HG03378 (cell line): ENCODE results near the gene TNIP1.

Experiments used
- ATAC-seq: cut with Tn5 transposase; IDR thresholded peaks from one replicate; pipeline ENCODE4 v1.9.1; 2021; ENCODE audit warnings: mild to moderate bottlenecking, moderate library complexity; ENCODE audit not compliant: unreplicated experiment

The TNIP1 gene

GRCh38 chr5:151106509-151106908, 25.7 kb upstream of the TNIP1 start:
- no peak for ATAC-seq

- ATAC-seq: no peak
These were observed 25.2 kb upstream of the TNIP1 start for GRCh38 chr5:151106043-151106442.

- ATAC-seq: no peak
These were observed 24.7 kb upstream of the TNIP1 start for GRCh38 chr5:151105561-151105960.

- ATAC-seq: no peak
These were observed 24.0 kb upstream of the TNIP1 start for GRCh38 chr5:151104795-151105194.

GRCh38 chr5:151101746-151102145, 20.9 kb upstream of the TNIP1 start:
- no peak for ATAC-seq

- no peak for ATAC-seq
These were observed 20.3 kb upstream of the TNIP1 start for GRCh38 chr5:151101151-151101550.

- ATAC-seq: no peak
These were observed 19.8 kb upstream of the TNIP1 start for GRCh38 chr5:151100681-151101080.

GRCh38 chr5:151098768-151099121, 17.9 kb upstream of the TNIP1 start:
- no peak for ATAC-seq

GRCh38 chr5:151097820-151098767, 17.3 kb upstream of the TNIP1 start:
- ATAC-seq: peak; percentile 47

- no peak for ATAC-seq
These were observed 16.2 kb upstream of the TNIP1 start for GRCh38 chr5:151097061-151097460.

- no peak for ATAC-seq
These were observed 15.2 kb upstream of the TNIP1 start for GRCh38 chr5:151096001-151096373.

- ATAC-seq: no peak
These were observed 14.6 kb upstream of the TNIP1 start for GRCh38 chr5:151095341-151096000.

- ATAC-seq: no peak
These were observed 14.0 kb upstream of the TNIP1 start for GRCh38 chr5:151094852-151095245.

GRCh38 chr5:151094030-151094851, 13.4 kb upstream of the TNIP1 start:
- ATAC-seq: peak; percentile 71

GRCh38 chr5:151093476-151093889, 12.6 kb upstream of the TNIP1 start:
- peak; percentile 8 for ATAC-seq

- no peak for ATAC-seq
These were observed 11.9 kb upstream of the TNIP1 start for GRCh38 chr5:151092762-151093161.

GRCh38 chr5:151089726-151090125, 8.9 kb upstream of the TNIP1 start:
- ATAC-seq: no peak

GRCh38 chr5:151088986-151089385, 8.2 kb upstream of the TNIP1 start:
- no peak for ATAC-seq

- ATAC-seq: no peak
These were observed 6.7 kb upstream of the TNIP1 start for GRCh38 chr5:151087486-151087885.

- peak; percentile 54 for ATAC-seq
These were observed 6.1 kb upstream of the TNIP1 start for GRCh38 chr5:151086905-151087360.

GRCh38 chr5:151086192-151086869, 5.5 kb upstream of the TNIP1 start:
- no peak for ATAC-seq
